Pulmonary artery endothelial cell (primary cell): ENCODE results near the gene CEP135. TPM values are rescaled to one million over a fixed set of nuclear protein-coding genes. Genes with fewer than 3 reads are reported as not detected.
"Not testable (repeated sequence)": the region's sequence is repeated elsewhere in the genome, so short reads cannot be mapped to it uniquely, and the experiment has no call there.

Source experiments
- DNase-seq: peaks from one replicate; pipeline ENCODE4 v3.0.0-alpha.2; 2011; ENCODE audit warnings: low read depth, low spot score
- total RNA-seq: library from RNA; depleted of rRNA; stranded (reverse); fragments of >200 nt; gene quantifications from 2 replicates; pipeline ENCODE4 v1.2.3, GENCODE V29; 2014

The CEP135 gene, protein sequence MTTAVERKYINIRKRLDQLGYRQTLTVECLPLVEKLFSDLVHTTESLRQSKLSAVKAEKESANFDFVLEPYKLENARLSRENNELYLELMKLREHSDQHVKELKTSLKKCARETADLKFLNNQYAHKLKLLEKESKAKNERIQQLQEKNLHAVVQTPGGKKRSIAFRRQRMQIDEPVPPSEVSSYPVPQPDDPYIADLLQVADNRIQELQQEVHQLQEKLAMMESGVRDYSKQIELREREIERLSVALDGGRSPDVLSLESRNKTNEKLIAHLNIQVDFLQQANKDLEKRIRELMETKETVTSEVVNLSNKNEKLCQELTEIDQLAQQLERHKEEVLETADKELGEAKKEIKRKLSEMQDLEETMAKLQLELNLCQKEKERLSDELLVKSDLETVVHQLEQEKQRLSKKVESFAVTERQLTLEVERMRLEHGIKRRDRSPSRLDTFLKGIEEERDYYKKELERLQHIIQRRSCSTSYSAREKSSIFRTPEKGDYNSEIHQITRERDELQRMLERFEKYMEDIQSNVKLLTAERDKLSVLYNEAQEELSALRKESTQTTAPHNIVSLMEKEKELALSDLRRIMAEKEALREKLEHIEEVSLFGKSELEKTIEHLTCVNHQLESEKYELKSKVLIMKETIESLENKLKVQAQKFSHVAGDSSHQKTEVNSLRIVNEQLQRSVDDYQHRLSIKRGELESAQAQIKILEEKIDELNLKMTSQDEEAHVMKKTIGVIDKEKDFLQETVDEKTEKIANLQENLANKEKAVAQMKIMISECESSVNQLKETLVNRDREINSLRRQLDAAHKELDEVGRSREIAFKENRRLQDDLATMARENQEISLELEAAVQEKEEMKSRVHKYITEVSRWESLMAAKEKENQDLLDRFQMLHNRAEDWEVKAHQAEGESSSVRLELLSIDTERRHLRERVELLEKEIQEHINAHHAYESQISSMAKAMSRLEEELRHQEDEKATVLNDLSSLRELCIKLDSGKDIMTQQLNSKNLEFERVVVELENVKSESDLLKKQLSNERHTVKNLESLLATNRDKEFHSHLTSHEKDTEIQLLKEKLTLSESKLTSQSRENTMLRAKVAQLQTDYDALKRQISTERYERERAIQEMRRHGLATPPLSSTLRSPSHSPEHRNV
- total RNA-seq = 7.4 and 9.9 TPM in 2 replicates

DNA sequence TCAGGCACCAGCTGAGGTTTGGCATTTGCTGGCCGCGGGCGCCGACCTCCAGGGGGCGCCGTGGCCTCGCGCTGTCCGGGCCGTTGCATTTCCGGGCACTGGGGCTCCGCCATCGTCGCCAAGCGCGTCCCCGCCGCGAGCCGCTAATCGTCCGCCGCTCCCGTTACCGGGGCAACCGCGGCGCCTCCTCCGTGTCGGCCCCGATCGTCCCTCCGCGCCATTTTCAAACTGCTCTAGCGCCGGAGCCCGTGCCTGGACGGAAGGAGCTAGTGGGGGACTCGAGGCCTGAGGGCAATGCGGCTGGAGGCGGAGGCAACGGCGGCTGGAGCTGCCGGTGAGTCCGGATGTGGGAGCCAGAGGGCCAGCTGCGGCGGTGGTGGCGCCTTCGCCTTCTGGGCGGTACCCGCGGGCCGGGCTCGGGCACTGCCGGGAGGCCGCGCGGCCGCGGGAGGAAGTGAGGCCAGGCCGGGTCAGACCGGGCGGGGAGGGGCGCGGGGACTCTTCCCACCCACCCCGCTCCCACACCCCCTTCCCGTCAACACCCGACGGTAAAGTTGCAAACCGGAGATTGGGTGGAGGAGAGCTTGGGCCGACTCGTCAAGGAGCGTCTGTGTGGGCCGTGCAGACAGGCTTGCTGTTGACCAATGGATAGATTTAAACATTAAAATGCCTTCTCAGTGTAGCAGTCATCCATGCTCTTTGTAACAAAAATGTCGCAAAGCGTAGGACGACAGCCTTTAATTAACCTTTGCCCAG, at the start of gene CEP135:
Gene CEP135 (plus strand): TSS at position 220 of the 756 bp plus-strand sequence. CDS start 3,186 bp downstream, outside the sequence.
- peak; percentile 80 for DNase-seq

DNA sequence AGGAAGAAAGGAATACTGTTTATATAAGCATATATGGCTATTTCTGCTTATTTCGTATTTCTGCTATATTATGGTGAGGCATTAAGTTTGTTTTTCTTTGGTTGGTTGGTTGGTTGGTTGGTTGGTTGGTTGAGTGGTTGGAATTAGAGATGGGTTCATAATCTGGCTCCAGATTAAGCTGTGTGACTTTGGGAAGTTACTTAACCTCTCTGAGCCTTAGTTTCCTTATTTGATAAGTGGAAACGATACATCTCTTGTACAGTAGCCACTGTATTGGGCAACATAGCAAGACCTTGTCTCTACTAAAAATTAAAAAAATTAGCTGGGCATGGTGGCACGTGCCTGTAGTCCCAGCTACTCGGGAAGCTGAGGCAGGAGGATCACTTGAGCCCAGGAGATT, 46.1 kb upstream of the CEP135 start:
- DNase-seq = no peak

DNA sequence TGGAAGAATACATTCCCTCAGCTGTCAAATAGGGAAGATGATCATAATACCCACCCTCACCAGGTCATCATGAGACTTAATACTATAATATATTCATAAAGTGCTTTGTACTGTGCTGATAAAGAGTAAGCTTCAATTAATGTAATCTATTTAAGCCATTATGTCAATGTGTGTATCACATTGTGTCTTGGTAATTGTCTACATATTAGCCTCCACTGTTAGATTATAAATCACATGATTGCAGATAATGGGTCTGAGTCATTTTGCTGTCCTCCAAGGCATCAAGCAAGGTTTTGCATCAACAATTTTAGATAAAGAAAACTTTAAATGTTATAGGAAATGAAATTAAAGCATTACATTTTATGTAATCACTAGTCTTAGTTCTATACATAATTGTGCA, 45.2 kb upstream of the CEP135 start:
- DNase-seq = no peak

DNA sequence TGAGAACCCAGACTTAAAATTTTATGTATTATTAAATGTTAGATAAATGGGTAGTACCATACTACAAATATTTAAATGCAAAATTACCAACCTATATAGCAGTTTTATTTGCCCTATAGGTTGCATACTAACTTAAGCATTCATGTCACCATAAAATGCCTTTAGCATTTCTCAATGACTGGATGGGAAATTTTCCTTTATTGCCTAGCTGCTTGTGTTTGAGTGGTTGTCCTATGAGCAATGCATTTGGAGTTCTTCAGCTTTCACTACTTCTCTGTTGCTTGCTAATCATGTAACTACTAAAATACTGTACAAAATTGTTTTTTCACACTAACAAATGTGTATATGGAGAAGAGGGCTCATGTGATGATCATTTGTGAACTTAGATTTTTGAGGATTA, 44.2 kb upstream of the CEP135 start:
- DNase-seq = no peak

DNA sequence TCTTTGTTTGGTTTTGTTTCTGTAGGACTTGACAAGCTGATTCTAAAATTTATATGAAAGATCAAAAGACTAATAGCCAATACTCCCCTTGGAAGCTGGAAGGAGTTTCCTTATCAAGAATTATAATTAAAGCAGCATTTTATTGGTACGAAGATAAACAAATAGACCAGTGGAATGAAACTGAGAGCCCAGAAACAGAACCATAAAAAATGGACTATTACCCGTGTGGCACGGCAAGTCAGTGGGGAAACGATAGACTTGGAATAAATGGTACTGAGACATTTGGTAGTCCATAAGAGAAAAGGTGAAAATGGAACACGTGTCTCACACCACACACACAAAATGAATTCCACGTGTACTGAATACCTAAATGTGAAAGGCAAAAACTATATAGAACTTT, 42.4 kb upstream of the CEP135 start:
- DNase-seq = no peak

DNA sequence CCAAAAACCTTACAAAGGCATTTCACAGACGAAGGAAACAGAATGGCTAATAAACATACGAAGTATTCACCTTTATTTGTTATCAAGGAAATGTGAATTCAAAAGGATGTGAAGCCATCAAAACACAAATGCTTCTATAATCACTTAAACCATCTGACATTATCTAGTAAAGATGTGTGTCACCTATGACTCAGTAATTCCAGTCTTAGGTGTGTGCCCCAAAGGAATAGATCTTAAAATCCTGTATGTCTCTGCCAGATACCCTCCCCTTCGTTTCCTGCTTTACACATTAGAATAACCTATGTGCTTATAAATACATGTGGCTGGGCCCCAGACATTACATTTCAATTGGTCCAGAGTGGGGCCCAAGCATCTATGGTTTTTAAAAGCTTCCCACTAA, 41.8 kb upstream of the CEP135 start:
- DNase-seq = no peak

DNA sequence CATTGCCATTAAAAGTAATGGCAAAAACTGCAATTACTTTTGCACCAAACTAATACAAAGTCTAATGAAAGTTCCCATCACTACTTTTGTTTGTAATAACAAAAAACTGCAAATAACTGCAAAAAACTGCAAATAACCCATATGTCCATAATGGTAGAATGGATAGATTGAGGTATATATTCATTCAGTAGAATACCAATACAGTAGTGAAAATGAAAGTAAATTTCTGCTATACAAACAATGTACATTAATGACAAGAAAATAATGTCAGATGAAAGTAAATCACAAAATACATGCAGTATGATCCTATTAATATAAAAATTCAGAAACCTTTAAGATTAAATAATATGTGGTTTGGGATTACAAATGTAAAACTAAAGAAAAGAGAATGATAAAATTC, 41.3 kb upstream of the CEP135 start:
- DNase-seq = no peak

DNA sequence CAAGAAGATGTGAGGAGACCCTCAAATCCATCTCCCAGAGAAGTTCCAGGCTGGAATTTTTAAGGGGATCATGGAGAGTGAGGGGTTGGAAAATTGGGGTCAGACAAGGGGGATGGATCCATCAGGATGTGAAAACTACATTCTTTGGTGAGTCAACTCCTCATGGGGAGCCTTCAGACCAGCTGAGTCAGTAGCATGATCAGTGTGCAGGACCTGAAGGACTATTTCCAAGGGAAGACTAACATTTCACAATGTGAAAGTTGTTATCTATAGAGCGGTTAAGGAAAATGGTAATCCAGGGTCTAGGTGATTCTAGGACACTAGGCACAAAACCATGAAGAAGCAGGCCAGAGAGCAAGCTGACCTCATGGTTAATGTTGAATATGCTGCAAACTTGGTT, 38.6 kb upstream of the CEP135 start:
- no peak for DNase-seq

DNA sequence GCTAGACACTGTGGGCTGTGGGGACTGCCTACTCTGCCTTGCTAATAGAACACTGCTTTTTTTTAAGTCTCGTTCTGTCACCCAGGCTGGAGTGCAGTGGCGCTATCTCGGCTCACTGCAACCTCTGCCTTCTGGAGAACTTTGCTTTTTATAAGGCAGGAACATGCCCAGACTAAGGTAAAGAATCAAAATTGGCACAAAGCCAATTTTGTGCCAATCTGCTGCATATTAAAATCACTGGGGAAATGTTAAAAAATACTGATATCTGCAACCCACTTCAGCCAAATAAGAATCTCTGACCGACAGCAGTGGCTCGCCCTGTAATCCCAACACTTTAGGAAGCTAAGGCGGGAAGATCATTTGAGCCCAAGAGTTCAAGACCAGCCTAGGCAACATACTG, 36.5 kb upstream of the CEP135 start:
- no peak for DNase-seq

DNA sequence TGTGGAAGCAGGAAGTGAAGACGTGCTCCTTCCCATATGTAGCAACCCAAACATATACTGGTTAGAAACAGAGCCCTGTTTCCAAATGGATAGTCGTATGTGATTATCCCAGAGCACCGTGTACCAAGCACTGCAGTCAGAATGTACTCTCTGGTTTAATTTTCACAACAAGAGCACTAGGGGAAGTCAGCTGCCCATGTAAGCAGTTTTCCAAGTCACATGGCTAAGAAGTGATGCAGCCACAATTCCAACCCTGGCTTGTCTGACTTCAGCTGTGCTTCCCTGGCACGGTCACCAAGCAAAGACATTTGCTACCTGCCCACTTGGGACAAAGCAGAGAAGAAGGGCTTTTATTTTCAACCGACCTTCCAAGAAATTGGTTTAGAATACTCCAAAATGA, 28.2 kb upstream of the CEP135 start:
- no peak for DNase-seq

DNA sequence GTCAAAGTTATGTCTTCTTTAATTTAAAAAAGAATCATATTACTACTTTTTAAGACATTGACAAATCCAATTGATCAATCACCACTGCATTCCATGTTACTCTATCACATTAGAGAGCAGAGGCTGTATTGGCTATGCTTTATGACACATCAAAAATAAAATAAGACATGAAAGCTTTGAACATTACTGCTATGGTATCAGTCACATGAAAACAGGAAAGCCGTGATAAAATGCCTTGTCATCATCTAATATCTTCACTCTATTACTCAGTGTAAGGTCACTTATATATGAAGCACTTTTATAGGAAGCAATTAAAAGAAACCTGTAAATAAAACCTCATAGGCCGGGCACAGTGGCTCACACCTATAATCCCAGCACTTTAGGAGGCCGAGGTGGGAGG, 27.7 kb upstream of the CEP135 start:
- no peak for DNase-seq

DNA sequence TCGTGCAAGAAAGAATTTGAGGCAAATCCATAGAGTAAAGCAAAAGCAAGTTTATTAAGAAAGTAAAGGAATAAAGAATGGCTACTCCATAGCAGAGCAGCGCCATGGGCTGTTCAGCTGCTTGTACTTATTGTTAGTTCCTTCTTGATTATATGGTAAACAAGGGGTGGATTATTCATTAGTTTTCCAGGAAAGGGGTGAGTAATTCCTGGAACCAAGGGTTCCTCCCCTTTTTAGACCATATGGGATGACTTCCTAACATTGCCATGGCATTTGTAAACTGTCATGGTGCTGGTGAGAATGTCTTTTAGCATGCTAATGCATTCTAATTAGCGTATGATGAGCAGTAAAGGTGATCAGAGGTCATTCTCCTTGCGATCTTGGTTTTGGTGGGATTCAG, 23.5 kb upstream of the CEP135 start:
- no peak for DNase-seq

DNA sequence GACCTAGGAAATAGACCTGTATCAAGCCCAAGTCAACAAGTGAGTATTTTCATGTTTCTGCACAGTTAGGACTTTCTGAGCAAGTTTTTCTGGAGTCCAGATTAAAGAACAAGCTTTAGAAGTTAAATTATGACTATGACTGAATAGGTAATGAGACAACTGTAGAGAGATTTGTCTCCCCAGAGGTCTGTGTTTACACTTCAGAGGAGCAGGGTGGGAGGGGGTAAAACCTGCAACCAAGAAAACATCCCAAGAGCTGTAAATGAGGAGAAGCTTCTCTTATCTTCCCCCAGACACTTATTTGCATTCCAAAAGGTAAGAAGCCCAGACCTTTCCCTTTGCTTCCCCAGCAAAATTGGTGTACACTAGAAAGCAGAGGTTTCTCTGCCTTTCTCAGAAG, 22.1 kb upstream of the CEP135 start:
- no peak for DNase-seq

DNA sequence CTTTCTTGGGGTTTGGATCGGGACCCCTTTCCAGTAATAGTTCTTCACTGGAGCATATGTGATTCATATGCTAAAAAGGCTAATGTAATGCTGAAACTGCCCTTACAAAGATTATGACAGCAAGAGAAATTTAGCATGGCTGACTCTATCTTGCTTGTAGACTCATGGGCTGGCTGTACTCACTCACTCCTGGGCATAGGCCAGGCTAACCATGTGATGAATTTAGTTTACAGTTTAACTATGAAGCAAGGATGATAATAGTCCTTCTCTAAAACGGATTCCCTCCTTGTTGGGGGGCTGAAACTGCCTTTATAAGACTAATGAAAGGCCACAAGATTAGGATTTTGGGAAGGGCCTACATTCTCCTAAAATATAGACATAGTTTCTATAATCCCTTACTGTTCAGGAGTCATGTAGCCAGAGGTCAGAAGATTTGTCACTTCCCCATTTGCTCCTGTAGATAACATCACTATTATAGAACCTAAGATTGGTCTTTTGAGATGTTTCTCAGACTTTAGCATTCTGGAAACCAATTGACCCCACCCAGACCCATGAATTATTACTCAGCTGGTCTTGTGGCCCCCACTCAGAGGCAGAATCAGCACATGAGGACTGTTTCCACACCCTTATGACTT, 20.8 kb upstream of the CEP135 start:
- no peak for DNase-seq

DNA sequence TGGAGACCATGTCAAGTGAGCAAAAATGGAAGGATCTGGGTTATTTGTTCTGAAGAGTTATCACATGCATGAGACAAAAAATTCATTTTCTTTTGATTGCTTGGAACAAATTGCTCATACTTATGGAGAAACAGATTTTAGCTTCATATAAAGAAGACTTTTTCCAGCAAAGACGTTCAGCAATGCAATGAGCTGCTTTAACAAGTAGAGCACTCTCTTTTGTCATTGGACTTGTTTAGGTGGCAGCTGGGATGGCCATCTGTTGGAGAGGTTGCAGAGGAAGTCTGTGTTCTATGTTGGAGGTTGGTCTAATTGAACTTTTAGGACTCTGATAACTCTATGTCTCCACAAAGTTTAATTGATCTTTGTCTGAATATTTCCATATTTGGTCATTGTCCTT, 19.9 kb upstream of the CEP135 start:
- no peak for DNase-seq

DNA sequence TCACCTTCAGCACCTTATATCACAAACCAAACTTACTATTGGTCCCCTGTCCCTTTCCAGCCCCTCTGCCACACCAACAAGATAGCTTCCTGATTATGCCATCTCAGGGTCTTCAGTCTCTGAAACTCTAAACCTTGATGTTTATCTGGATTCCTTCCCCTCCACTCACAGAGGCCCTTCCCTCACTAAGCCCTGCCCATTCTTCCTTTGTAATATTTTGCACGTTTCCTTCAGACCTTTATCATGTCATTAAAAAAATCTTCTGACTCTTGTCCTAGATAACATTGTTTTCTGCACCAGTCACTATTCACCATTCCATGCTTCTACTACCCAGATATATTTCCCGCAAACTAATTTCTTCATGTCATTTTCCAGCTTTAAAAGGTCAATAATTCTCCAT, 17.7 kb upstream of the CEP135 start:
- DNase-seq = no peak

DNA sequence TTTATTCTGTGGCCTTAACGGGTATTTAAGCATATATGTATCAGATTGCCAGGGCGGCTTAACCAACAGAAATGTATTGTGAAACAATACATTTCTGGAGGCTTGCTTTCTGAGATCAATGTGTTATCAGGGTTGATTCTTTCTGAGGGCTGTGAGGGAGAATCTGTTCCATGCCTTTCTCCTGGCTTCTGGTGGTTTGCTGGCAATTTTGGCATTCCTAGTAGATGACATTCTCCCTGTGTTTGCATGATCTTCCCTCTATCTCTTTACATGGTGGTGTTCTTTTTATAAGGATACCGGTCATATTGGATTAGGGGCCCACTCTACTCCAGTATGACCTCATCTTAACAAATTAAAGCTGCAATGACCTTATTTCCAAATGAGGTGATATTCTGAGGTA, 16.9 kb upstream of the CEP135 start:
- DNase-seq = no peak

DNA sequence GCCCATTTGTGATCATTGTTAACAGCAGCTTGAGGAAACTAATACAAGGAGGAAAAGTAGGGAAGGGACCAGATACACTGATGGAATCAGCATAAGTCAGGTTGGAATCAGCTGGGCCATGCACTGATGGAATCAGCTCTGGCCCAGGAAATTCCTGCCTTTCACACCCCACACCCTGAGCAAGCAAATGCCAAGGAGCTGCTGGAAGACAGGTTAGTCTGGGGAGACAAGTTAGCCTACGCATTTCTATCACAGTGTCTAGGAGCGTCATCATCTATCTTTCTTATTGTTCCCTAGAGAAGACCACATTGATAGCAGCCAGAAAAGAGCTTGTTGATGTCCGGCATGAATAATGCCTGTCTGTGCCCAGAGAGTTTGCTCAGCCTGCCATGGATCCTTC, 16.2 kb upstream of the CEP135 start:
- no peak for DNase-seq

DNA sequence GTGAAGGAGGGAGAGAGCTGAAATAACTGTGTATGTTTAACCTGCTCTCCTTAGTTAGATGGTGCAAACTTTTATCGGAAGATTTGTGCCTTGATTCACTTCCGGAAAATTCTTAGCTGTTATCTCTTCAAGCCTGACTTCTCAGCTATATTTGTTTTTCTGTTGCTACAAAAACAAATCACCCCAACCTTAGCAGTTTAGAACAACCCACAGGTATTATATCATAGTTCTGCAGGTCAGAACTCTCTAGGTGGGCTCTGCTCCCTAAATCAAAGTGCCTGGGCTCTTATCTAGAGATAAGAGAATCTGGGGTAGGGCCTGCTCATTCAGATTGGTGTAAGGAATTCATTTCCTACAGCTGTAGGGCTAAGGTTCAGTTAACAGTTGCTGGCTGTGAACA, 15.1 kb upstream of the CEP135 start:
- DNase-seq = no peak

DNA sequence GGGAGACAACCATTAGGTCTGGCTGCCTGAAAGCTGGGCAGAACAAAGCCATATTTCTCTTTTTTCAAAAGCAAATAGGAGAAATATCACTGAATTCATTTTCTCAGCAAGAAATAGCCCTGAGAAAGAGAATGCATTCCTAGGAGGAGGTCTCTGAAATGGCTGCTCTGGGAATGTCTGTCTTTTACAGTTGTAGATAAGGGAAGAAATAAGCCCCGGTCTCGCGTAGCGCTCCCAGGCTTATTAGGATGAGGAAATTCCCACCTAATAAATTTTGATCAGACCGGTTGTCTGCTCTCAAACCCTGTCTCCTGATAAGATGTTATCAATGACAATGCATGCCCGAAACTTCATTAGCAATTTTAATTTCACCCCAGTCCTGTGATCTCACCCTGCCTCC, 12.8 kb upstream of the CEP135 start:
- not testable (repeated sequence) for DNase-seq

DNA sequence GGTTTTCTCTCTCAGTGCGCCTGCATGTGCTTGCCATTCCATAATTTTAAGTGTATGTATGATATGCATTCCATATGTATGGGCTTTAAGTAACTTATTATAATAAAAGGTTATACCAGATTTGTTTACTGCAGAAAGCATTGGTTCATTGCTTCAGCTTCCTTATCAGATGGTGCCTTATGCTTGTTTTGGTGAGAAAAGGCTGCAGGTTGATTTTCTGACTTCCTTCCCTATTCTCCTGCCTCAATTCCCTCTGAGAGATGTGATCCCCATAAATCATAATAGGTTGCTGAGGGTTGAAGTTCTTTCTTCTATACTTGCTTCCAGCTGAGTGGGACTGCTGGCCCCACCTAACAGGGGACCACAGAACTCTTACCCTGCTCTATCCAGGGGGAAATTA, 10.3 kb upstream of the CEP135 start:
- DNase-seq = no peak
